Activated CD8-positive, alpha-beta memory T cell treated with anti-CD3 and anti-CD28 coated beads, Interleukin-2, amount 10 ng/mL, durations not matched to agents 7 days and 5 days (primary cell): ENCODE data around the gene FSTL4. TPM values are rescaled to one million over a fixed set of nuclear protein-coding genes. Genes with fewer than 3 reads are reported as not detected.

Experiments
- ATAC-seq: fragments of 150-1000 bp; cut with Tn5 transposase; one replicate; pipeline ENCODE4 v1.10.0; 2021; ENCODE audit warnings: moderate library complexity
- CTCF ChIA-PET: fragments of 350-600 bp; sonication (Branson Sonifier 250); formaldehyde crosslinking; loops from one replicate; lab custom pipeline; 2021; ENCODE audit warnings: antibody characterized with exemption; lab: Charles Lee
- DNase-seq: peaks from one replicate; pipeline ENCODE4 v3.0.0-alpha.2; 2020
- H3K27ac Mint-ChIP-seq: one replicate; pipeline ENCODE4 v1.8.0; 2021; ENCODE audit warnings: mild to moderate bottlenecking, mixed read lengths
- H3K27me3 Mint-ChIP-seq: one replicate; pipeline ENCODE4 v1.8.0; 2021; ENCODE audit warnings: mixed read lengths
- H3K36me3 Mint-ChIP-seq: one replicate; pipeline ENCODE4 v1.8.0; 2021; ENCODE audit warnings: mild to moderate bottlenecking, mixed read lengths
- H3K4me1 Mint-ChIP-seq: one replicate; pipeline ENCODE4 v1.8.0; 2021; ENCODE audit warnings: mixed read lengths
- H3K4me3 Mint-ChIP-seq: one replicate; pipeline ENCODE4 v1.8.0; 2021; ENCODE audit warnings: mild to moderate bottlenecking, moderate library complexity, mixed read lengths
- H3K9me3 Mint-ChIP-seq: one replicate; pipeline ENCODE4 v1.8.0; 2022; ENCODE audit warnings: low read depth, mixed read lengths
- total RNA-seq, 2 experiments: library from RNA; stranded (reverse); gene quantifications; one replicate each; pipeline ENCODE4 v1.2.3, GENCODE V29; 2021

The FSTL4 gene
- total RNA-seq, 2 experiments from 2014 or later = not detected

GRCh38 chr5:133470841-133471240, 141.5 kb downstream of the FSTL4 start:
- CTCF ChIA-PET = no interaction called here
- no peaks in the 10 kb centered on the region for H3K4me1 Mint-ChIP-seq
- H3K27me3 Mint-ChIP-seq = peaks cover 28% of the 10 kb centered on the region
- no peaks in the 10 kb centered on the region for H3K36me3 Mint-ChIP-seq
- H3K4me3 Mint-ChIP-seq = no peak overlapping the region
- H3K9me3 Mint-ChIP-seq = no peaks in the 10 kb centered on the region
- DNase-seq = no peak
- no peak for ATAC-seq
- no peak overlapping the region for H3K27ac Mint-ChIP-seq

GRCh38 chr5:133469846-133470245, 142.5 kb downstream of the FSTL4 start:
- peaks cover 24% of the 10 kb centered on the region for H3K27me3 Mint-ChIP-seq
- H3K27ac Mint-ChIP-seq = no peak overlapping the region
- no peaks in the 10 kb centered on the region for H3K9me3 Mint-ChIP-seq
- DNase-seq (no peak), ATAC-seq (no peak)
- no peaks in the 10 kb centered on the region for H3K4me1 Mint-ChIP-seq
- no peaks in the 10 kb centered on the region for H3K36me3 Mint-ChIP-seq
- CTCF ChIA-PET = no interaction called here
- H3K4me3 Mint-ChIP-seq = no peak overlapping the region

GRCh38 chr5:133469252-133469651, 143.1 kb downstream of the FSTL4 start:
- ATAC-seq = no peak
- DNase-seq = no peak
- no peak overlapping the region for H3K4me3 Mint-ChIP-seq
- H3K36me3 Mint-ChIP-seq = no peaks in the 10 kb centered on the region
- no peak overlapping the region for H3K27ac Mint-ChIP-seq
- peaks cover 19% of the 10 kb centered on the region for H3K27me3 Mint-ChIP-seq
- H3K4me1 Mint-ChIP-seq = no peaks in the 10 kb centered on the region
- CTCF ChIA-PET = no interaction called here
- H3K9me3 Mint-ChIP-seq = no peaks in the 10 kb centered on the region

DNA sequence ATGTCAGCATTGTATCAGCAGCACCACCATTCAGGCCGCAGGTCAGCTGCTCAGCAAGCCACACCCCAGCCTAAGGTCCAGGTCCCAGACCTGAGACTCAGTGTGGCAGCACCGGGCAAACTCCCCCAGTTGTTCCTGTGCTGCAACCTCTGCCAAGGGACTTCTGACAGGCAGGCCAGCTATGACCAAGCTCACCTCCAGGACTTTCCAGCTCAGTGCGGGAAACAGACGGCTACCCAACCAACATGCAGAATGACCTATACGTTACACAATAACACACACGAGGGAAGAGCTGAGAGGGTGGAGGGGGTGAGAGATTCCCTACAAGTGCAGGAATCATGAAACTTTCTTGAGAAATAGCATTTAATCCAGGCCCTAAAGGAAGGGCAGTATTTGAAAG, 143.7 kb downstream of the FSTL4 start:
- CTCF ChIA-PET = no interaction called here
- DNase-seq (no peak), ATAC-seq (no peak)
- H3K27ac Mint-ChIP-seq = no peak overlapping the region
- no peaks in the 10 kb centered on the region for H3K36me3 Mint-ChIP-seq
- H3K4me3 Mint-ChIP-seq = no peak overlapping the region
- no peaks in the 10 kb centered on the region for H3K9me3 Mint-ChIP-seq
- peaks cover 13% of the 10 kb centered on the region for H3K27me3 Mint-ChIP-seq
- H3K4me1 Mint-ChIP-seq = no peaks in the 10 kb centered on the region

- H3K4me1 Mint-ChIP-seq = no peaks in the 10 kb centered on the region
- no peak for DNase-seq
- no peaks in the 10 kb centered on the region for H3K36me3 Mint-ChIP-seq
- no peak overlapping the region for H3K27ac Mint-ChIP-seq
- H3K27me3 Mint-ChIP-seq = peaks cover 11% of the 10 kb centered on the region
- CTCF ChIA-PET = no interaction called here
- ATAC-seq = no peak
- H3K9me3 Mint-ChIP-seq = no peaks in the 10 kb centered on the region
- no peak overlapping the region for H3K4me3 Mint-ChIP-seq
These were observed 144.4 kb downstream of the FSTL4 start for GRCh38 chr5:133467826-133468463.

- ATAC-seq (no peak), DNase-seq (no peak)
- no peaks in the 10 kb centered on the region for H3K4me1 Mint-ChIP-seq
- CTCF ChIA-PET = no interaction called here
- H3K36me3 Mint-ChIP-seq = no peaks in the 10 kb centered on the region
- H3K27ac Mint-ChIP-seq = no peak overlapping the region
- peaks cover 8% of the 10 kb centered on the region for H3K27me3 Mint-ChIP-seq
- no peaks in the 10 kb centered on the region for H3K9me3 Mint-ChIP-seq
- no peak overlapping the region for H3K4me3 Mint-ChIP-seq
These were observed 145.0 kb downstream of the FSTL4 start for GRCh38 chr5:133467335-133467779.

DNA sequence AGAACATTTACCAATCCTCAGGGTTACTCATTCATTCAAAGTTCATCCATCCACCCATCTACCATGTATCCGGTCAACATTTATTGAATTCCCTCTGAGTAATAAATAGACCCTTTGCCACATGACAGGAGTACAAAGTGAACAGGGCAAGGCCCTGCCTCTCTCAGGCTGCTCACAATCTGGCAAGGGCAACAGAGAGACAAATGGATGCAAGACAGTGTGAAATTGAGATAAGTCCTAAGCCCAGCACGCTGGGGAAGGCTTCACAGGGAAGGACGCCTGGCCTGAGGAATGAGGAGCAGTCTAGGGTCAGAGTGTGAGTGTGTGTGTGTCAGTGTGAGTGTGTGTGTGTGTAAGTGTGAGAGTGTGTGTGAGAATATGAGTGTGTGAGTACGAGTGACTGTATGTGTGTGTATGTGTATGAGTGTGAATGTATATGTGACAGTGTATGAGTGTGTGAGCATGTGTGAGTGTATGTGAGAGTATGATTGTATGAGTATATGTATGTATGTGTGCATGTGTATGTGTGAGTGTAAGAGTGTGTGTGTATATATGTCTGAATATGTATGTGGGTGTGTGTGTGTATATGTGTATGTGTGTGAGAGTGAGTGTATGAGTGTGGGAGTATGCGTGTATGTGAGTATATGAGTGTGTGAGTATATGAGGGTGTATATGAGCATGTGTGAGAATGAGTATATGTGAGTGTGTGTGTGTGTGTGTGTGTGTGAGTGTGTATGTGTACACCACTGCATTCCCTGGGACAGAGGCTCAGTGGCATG, 145.6 kb downstream of the FSTL4 start:
- no peaks in the 10 kb centered on the region for H3K36me3 Mint-ChIP-seq
- no peaks in the 10 kb centered on the region for H3K4me1 Mint-ChIP-seq
- ATAC-seq (no peak), DNase-seq (no peak)
- CTCF ChIA-PET = no interaction called here
- H3K27me3 Mint-ChIP-seq = peaks cover 6% of the 10 kb centered on the region
- H3K27ac Mint-ChIP-seq = no peak overlapping the region
- no peaks in the 10 kb centered on the region for H3K9me3 Mint-ChIP-seq
- no peak overlapping the region for H3K4me3 Mint-ChIP-seq

DNA sequence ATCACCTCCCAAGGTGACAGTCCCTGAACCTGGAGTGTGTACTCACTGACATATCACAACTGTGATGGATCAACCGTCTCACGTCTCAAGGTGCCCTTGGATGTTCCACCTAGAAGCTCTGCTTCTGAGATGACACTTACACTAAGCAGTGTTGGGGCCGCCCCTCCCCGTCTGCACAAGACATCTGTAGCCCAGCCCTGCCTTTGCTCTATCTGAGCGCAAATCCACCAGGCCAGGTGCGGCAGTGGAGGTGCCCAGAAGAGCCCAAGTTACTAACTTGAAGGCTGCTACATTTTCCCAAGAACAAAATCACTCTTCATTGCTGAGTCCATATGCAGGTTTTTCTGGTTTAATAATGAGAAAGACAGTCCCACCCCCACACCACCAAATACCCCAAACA, 148.3 kb downstream of the FSTL4 start:
- Mint-ChIP-seq H3K36me3 (no peaks in the 10 kb centered on the region), H3K27ac (no peak overlapping the region), H3K9me3 (no peaks in the 10 kb centered on the region), H3K27me3 (peaks cover 2% of the 10 kb centered on the region), H3K4me1 (no peaks in the 10 kb centered on the region), H3K4me3 (no peak overlapping the region)
- DNase-seq (no peak), ATAC-seq (no peak)
- CTCF ChIA-PET = interaction anchor here (0.6 kb wide), 1 partner anchor 41 kb away, joined by 3 read pairs; no protein-coding TSS in a partner anchor

DNA sequence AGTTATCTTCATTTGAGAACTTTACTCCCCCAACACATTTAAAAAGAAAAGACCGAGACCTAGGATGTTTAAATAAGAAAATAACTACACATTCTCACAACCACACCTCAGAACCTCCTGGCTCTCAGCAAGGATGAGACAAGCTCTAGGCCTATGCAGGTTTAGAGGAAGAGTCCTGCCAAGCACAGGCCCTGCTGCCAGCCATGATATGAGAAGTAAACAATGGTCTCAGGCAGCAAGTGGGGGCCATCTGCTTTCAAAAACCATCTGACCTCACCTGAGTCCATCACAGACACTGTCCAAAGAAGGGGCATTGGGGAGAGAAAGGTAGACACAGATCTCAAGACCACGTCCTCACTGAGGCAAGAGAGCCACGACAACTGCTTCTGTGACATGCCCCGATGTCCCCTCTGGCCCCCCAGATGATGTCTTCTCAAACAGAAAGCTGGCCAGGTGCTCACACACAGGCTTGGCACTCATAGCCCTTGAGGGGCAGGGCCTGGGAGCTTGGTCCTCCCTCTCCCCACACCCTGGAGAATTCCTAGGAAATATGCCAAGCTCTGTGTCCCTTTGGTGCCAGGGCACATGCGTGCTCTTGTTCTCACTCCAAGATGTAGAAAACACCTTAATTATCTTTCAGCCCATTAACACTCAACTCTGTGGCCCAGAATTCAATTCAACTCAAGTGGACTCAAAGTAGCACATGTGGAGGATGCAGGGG, 150.4 kb downstream of the FSTL4 start:
- no peaks in the 10 kb centered on the region for H3K27me3 Mint-ChIP-seq
- H3K36me3 Mint-ChIP-seq = no peaks in the 10 kb centered on the region
- ATAC-seq = no peak
- no peaks in the 10 kb centered on the region for H3K4me1 Mint-ChIP-seq
- no peak overlapping the region for H3K27ac Mint-ChIP-seq
- CTCF ChIA-PET = interaction anchor here (1.2 kb wide), 1 partner anchor 38 kb away, joined by 3 read pairs; no protein-coding TSS in a partner anchor
- no peak overlapping the region for H3K4me3 Mint-ChIP-seq
- no peaks in the 10 kb centered on the region for H3K9me3 Mint-ChIP-seq
- DNase-seq = no peak

GRCh38 chr5:133460172-133460758, 152.1 kb downstream of the FSTL4 start:
- Mint-ChIP-seq H3K36me3 (no peaks in the 10 kb centered on the region), H3K27me3 (no peaks in the 10 kb centered on the region), H3K9me3 (no peaks in the 10 kb centered on the region), H3K27ac (no peak overlapping the region), H3K4me1 (no peaks in the 10 kb centered on the region), H3K4me3 (no peak overlapping the region)
- DNase-seq (peak; percentile 60), ATAC-seq (no peak)
- CTCF ChIA-PET = interaction anchor here (1.4 kb wide), 1 partner anchor 37 kb away, joined by 4 read pairs; no protein-coding TSS in a partner anchor

DNA sequence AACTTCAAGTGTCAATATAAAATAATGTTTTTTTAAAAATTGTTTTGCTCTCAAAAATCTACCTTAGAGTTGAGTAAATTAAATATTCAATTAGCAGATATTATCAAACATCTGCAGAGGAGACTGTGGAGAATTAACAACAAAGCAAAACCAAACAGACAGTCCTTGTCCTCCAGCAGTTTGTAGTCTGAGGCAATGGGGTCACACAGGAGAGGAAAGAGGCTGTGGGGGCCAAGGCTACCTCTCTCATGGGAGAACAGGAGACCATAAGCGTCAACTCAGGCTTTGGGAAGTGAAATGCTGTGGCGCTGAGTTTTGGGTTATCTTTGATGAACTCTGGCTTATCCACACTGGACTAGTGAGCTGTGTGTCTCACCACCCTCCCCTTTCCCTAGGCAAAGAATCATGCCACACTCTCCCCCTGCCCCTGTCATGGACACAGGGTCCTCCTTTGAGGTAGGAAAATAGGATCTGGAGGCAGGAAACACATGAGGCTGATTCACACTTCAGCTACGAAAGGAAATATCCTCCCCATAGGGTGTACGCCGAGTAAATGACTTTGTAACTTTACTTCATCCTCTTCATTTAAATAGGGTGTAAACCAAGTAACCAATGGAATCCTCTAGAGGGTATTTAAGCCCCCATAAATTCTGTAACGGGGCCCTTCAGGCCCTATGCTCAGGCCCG, 152.7 kb downstream of the FSTL4 start:
- no peak overlapping the region for H3K4me3 Mint-ChIP-seq
- ATAC-seq (no peak), DNase-seq (no peak)
- H3K27ac Mint-ChIP-seq = no peak overlapping the region
- no peaks in the 10 kb centered on the region for H3K27me3 Mint-ChIP-seq
- no peaks in the 10 kb centered on the region for H3K9me3 Mint-ChIP-seq
- H3K4me1 Mint-ChIP-seq = no peaks in the 10 kb centered on the region
- CTCF ChIA-PET = interaction anchor here (1.4 kb wide), 1 partner anchor 36 kb away, joined by 4 read pairs; no protein-coding TSS in a partner anchor
- no peaks in the 10 kb centered on the region for H3K36me3 Mint-ChIP-seq

DNA sequence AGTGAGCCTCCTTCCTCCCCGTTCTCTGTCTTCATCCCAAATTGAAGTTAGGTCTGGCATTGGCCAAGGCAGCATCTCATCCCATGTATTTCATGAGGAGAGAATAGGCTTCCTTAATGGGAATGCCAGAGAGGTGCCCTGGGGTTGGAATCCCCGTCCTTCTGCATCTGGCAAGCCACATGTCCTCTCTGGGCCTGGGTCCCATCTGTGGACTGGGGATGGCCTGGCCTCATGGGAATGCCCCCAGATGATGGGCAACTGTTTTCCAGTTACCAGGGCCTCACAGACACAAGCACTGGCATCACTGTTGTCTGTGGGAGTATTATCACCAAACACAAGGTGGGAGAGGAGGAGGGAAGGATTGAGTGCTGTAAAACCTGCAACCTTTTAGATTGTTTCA, 153.9 kb downstream of the FSTL4 start:
- no peaks in the 10 kb centered on the region for H3K27me3 Mint-ChIP-seq
- DNase-seq (no peak), ATAC-seq (no peak)
- no peaks in the 10 kb centered on the region for H3K36me3 Mint-ChIP-seq
- CTCF ChIA-PET = no interaction called here
- H3K4me3 Mint-ChIP-seq = no peak overlapping the region
- no peak overlapping the region for H3K27ac Mint-ChIP-seq
- no peaks in the 10 kb centered on the region for H3K4me1 Mint-ChIP-seq
- H3K9me3 Mint-ChIP-seq = no peaks in the 10 kb centered on the region
